HepG2 (cell line): ENCODE results near the gene UNC5A. TPM values are rescaled to one million over a fixed set of nuclear protein-coding genes. Genes with fewer than 3 reads are reported as not detected.

Experiments
- ATAC-seq: fragments of 200-7000 bp; cut with Tn5 transposase; 3 replicates; pipeline ENCODE4 v1.9.1; 2020; ENCODE audit warnings: mild to moderate bottlenecking, moderate library complexity
- BruUV-seq: library from RNA; stranded (reverse); fragments of 400-500 nt; replicated peaks from 2 replicates; lab custom pipeline; 2021; lab: Mats Ljungman, UMichigan
- CTCF ChIA-PET: fragments of 300-600 bp; formaldehyde crosslinking; extraction: SDS; loops from one replicate; lab custom pipeline; 2021; ENCODE audit warnings: low total read pairs, inconsistent platforms, low intra/inter-chr PET ratio; lab: Yijun Ruan, JAX
- POLR2A ChIA-PET: fragments of 350-600 bp; sonication (Branson Sonifier 250); formaldehyde crosslinking; loops from one replicate; lab custom pipeline; 2020; ENCODE audit warnings: antibody characterized with exemption, inconsistent platforms; lab: Yijun Ruan, JAX
- DNase-seq: peaks from one replicate; pipeline ENCODE4 v3.0.0-alpha.2; 2015; ENCODE audit warnings: low spot score
- FAIRE-seq: peaks from 3 replicates; lab custom pipeline; 2011; peaks lifted over from hg19 to GRCh38; lab: Jason Lieb, UNC
- H2AFZ ChIP-seq: one replicate; pipeline ENCODE4 v1.6.1; 2011; ENCODE audit warnings: low read length, inconsistent platforms
- H3K27ac ChIP-seq: fragments of 300-600 bp; 3 replicates; pipeline ENCODE4 v1.8.0; 2011; ENCODE audit warnings: mixed run types, mild to moderate bottlenecking, mixed read lengths, low read length, inconsistent platforms; ENCODE audit not compliant: insufficient read depth; ENCODE audit errors: extremely low read length
- H3K27me3 ChIP-seq, 2 experiments: fragments of 200-600 bp in 1 of 2; 2 replicates in 1 of 2; 3 replicates in 1 of 2; pipeline versions ENCODE4 v1.6.0 to v1.8.0; 2011; ENCODE audit warnings: low read length in 2 of 2, mild to moderate bottlenecking in 2 of 2, moderate library complexity in 2 of 2, inconsistent platforms in 1 of 2; ENCODE audit not compliant: insufficient read depth in 2 of 2, control insufficient read depth in 1 of 2
- H3K36me3 ChIP-seq, 2 experiments: fragments of 200-600 bp in 1 of 2; replicated peaks in 1 of 2; 2 replicates in 1 of 2; 3 replicates in 1 of 2; pipeline versions ENCODE4 v1.5.1 to v1.8.0; 2011; ENCODE audit warnings: low read length in 2 of 2, inconsistent platforms in 1 of 2; ENCODE audit not compliant: insufficient read depth in 2 of 2, control insufficient read depth in 1 of 2
- H3K4me1 ChIP-seq: 2 replicates; pipeline ENCODE4 v1.5.1; 2012; ENCODE audit warnings: low read length, inconsistent platforms; ENCODE audit not compliant: insufficient read depth
- H3K4me2 ChIP-seq: 2 replicates; pipeline ENCODE4 v1.6.0; 2011; ENCODE audit warnings: low read depth, low read length, inconsistent platforms
- H3K4me3 ChIP-seq, 3 experiments: fragments of 200-600 bp in 1 of 3; sonication (generic), shearing (Covaris generic) in 1 of 3; replicated peaks in 1 of 3; 2 replicates each; pipeline ENCODE4 v1.5.1; 2011 to 2016; ENCODE audit warnings: low read length in 3 of 3, inconsistent platforms in 2 of 3, low read depth in 2 of 3, mild to moderate bottlenecking in 2 of 3, control low read depth in 1 of 3, mixed read lengths in 1 of 3; ENCODE audit not compliant: insufficient read depth in 1 of 3
- H3K79me2 ChIP-seq: one replicate; pipeline ENCODE4 v1.6.1; 2011; ENCODE audit warnings: low read length, inconsistent platforms; ENCODE audit not compliant: insufficient read depth
- H3K9ac ChIP-seq: 2 replicates; pipeline ENCODE4 v1.6.0; 2011; ENCODE audit warnings: mild to moderate bottlenecking, low read depth, low read length, inconsistent platforms; ENCODE audit not compliant: insufficient read depth
- H3K9me3 ChIP-seq: 2 replicates; pipeline ENCODE4 v1.5.1; 2012; ENCODE audit warnings: mild to moderate bottlenecking, low read length
- H4K20me1 ChIP-seq: 2 replicates; pipeline ENCODE4 v1.6.0; 2011; ENCODE audit warnings: inconsistent platforms, mild to moderate bottlenecking, low read length, moderate library complexity; ENCODE audit not compliant: insufficient read depth
- MEIS1 ChIP-seq: sonication (generic); formaldehyde crosslinking; IDR thresholded peaks from 2 replicates; pipeline ENCODE4 v1.9.0; 2021; ENCODE audit warnings: mild to moderate bottlenecking, missing genetic modification reagents, moderate library complexity, borderline replicate concordance
- NFRKB ChIP-seq: fragments of 450-650 bp; IDR thresholded peaks from 2 replicates; pipeline ENCODE4 v1.6.1; 2017
- ZNF639 ChIP-seq: conservative IDR thresholded peaks from 2 replicates; pipeline ENCODE4 v1.6.1; 2018; ENCODE audit warnings: missing genetic modification reagents
- ZNF768 ChIP-seq: sonication (generic); formaldehyde crosslinking; IDR thresholded peaks from 2 replicates; pipeline ENCODE4 v1.4.0; 2020; ENCODE audit warnings: missing genetic modification reagents
- WGBS: methylation state at CpG from one replicate; pipeline ENCODE4 v1.1.6; 2017; ENCODE audit warnings: low lambda C conversion rate; 5-methylcytosine and 5-hydroxymethylcytosine counted together
- in situ Hi-C: cut with HindIII; loops from 2 replicates; pipeline ENCODE4 v1.10.0; 2017; ENCODE audit warnings: low pct_unique_long_range_greater_than_20kb; ENCODE audit not compliant: extremely low pct_ligation_motif_present
- intact Hi-C: fragments of 100-400 bp; cut with micrococcal nuclease; formaldehyde crosslinking; loops from one replicate; pipeline ENCODE4 v1.10.0; 2022; ENCODE audit not compliant: unreplicated experiment
- polyA plus RNA-seq, 8 experiments: library from polyadenylated mRNA; depleted of rRNA in 3 of 8; stranded (reverse) in 7 of 8; unstranded in 1 of 8; fragments of >200 nt; fragmentation: Illumina TruSeq in 4 of 8; extraction: Trizol in 4 of 8; gene quantifications; 2 replicates each; pipeline versions ENCODE4 v1.2.1 to v1.2.3, GENCODE V29; 2011 to 2016; ENCODE audit warnings: low read depth in 4 of 8, missing spikeins in 1 of 8, mixed read lengths in 1 of 8; ENCODE audit not compliant: insufficient read depth in 1 of 8
- total RNA-seq, 5 experiments: library from RNA; depleted of rRNA; stranded (reverse); fragments of >200 nt; fragmentation: Illumina TruSeq; extraction: Trizol; gene quantifications; 2 replicates each; pipeline ENCODE4 v1.2.3, GENCODE V29; 2016; ENCODE audit warnings: low read depth in 1 of 5

UNC5A gene
- total and polyA plus RNA-seq, 2 of the 13 experiments (the other 11 are each of a cell fraction or from before 2014, with no cell fraction given) = not detected

DNA sequence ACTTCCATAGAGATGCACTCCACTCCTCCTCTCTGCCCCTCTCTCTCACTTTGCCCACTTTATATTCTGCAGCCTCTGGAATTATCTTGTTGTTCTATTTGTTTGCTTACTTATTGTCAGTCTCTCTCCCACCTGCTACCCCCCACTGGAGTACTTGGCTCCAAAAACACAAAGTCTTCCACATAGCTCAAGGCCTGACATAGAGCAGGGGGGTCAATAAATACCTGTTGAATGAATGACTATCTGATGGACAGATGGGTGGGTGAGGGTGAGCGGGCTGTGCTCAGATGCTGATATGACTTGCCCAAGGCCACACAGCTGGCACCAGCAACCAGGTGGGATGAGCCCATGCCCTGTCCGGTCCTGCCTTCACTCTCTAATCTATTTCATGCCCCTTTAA is 13.4 kb upstream of the UNC5A start (continued):
- TF ChIP-seq ZNF639 (no peak), MEIS1 (CRISPR knock-in tag) (no peak)

DNA sequence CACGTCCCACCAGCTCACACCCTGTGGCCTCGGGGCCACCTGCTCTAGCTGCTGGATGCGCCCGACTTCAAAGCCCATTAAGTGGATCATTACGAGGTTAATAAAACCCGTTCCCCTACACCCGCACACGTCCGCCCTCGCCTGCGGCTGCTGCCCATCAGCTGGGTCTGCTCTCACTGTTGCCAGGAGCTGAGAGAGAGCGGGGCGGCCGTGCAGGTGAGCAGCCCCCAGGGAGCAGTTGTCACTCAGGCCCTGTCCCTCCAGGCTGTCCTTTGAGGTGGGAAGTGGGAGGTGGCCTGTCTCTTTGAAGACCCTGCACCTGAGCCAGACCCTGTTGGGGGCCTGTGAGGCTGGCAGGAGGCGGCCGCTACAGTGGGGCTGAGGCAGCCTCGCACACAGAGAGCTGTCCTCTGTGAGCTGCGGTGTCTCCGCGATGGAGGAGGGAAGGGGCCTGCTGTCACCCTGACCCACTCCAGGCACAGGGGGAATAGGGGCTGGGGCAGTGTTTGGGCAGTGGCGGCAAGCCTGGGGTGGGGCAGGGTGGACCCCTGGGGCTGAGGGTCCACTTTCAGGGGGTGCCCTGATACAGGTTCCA is 12.8 kb upstream of the UNC5A start:
- POLR2A ChIA-PET = no interaction called here
- Histone ChIP-seq H4K20me1 (no peaks in the 10 kb centered on the region), H3K4me1 (no peaks in the 10 kb centered on the region), H3K27ac (no peak overlapping the region), H3K9me3 (no peaks in the 10 kb centered on the region), H3K4me3 (no peak overlapping the region), H2AFZ (no peak overlapping the region), H3K36me3 (no peaks in the 10 kb centered on the region), H3K79me2 (no peaks in the 10 kb centered on the region), H3K9ac (no peak overlapping the region), H3K27me3 (peaks cover 7 to 71% of the 10 kb centered on the region in 2 experiments; a peak in 4 of 5 replicates), H3K4me2 (no peak overlapping the region)
- ATAC-seq = peak; percentile 29; the same call in 1 of the 3 replicates
- intact Hi-C loops = no loop called here
- CTCF ChIA-PET = no interaction called here
- no peak for DNase-seq
- FAIRE-seq = no peak
- WGBS = 14% methylated on average over 15 of the region's 21 CpGs
- in situ Hi-C loops = no loop called here
- BruUV-seq = no TSS peak
- TF ChIP-seq ZNF768 (CRISPR knock-in tag) (0 out of 2 replicates have a peak, but pooled peaks have one; percentile 16), NFRKB (no peak)
